HG03196 (cell line): ENCODE results near the gene ARHGEF4.
"Not testable (repeated sequence)": the region's sequence is repeated elsewhere in the genome, so short reads cannot be mapped to it uniquely, and the experiment has no call there.

ENCODE experiments used
- ATAC-seq: cut with Tn5 transposase; IDR thresholded peaks from one replicate; pipeline ENCODE4 v1.9.1; 2021; ENCODE audit not compliant: unreplicated experiment

ARHGEF4 gene

GRCh38 chr2:130966149-130966774, 129.5 kb downstream of the ARHGEF4 start:
- ATAC-seq: no peak

- no peak for ATAC-seq
These were observed 130.2 kb downstream of the ARHGEF4 start for GRCh38 chr2:130966775-130967490.

- peak; percentile 71 for ATAC-seq
These were observed 135.7 kb downstream of the ARHGEF4 start for GRCh38 chr2:130972410-130972809.

- ATAC-seq: no peak
These were observed 139.0 kb downstream of the ARHGEF4 start for GRCh38 chr2:130975729-130976128.

GRCh38 chr2:130976591-130977237, 140.0 kb downstream of the ARHGEF4 start:
- no peak for ATAC-seq

- no peak for ATAC-seq
These were observed 140.8 kb downstream of the ARHGEF4 start for GRCh38 chr2:130977461-130978050.

GRCh38 chr2:130981667-130982066, 145.0 kb downstream of the ARHGEF4 start:
- ATAC-seq: no peak

GRCh38 chr2:130985206-130985780, 148.6 kb downstream of the ARHGEF4 start:
- ATAC-seq: no peak

GRCh38 chr2:130985831-130986649, 149.3 kb downstream of the ARHGEF4 start:
- no peak for ATAC-seq

GRCh38 chr2:130986890-130987493, 150.3 kb downstream of the ARHGEF4 start:
- no peak for ATAC-seq

GRCh38 chr2:130987519-130988425, 151.1 kb downstream of the ARHGEF4 start:
- no peak for ATAC-seq

GRCh38 chr2:130991446-130991845, 154.7 kb downstream of the ARHGEF4 start:
- ATAC-seq: not testable (repeated sequence)

- not testable (repeated sequence) for ATAC-seq
These were observed 155.3 kb downstream of the ARHGEF4 start for GRCh38 chr2:130992003-130992402.

GRCh38 chr2:130996691-130997090, 160.0 kb downstream of the ARHGEF4 start:
- ATAC-seq: no peak

GRCh38 chr2:130997198-130997597, 160.5 kb downstream of the ARHGEF4 start:
- ATAC-seq: no peak

GRCh38 chr2:130998561-130998960, 161.8 kb downstream of the ARHGEF4 start:
- no peak for ATAC-seq

GRCh38 chr2:131004446-131005209, 167.9 kb downstream of the ARHGEF4 start:
- ATAC-seq: no peak

- no peak for ATAC-seq
These were observed 168.7 kb downstream of the ARHGEF4 start for GRCh38 chr2:131005216-131005935.
